Type B pancreatic cell (in vitro differentiated cells): ENCODE measurements around the gene SLCO3A1. TPM values are rescaled to one million over a fixed set of nuclear protein-coding genes. Genes with fewer than 3 reads are reported as not detected.

Source experiments
- DNase-seq: peaks from one replicate; pipeline ENCODE4 v3.0.0; 2021; ENCODE audit warnings: mixed read lengths; ENCODE audit not compliant: unreplicated experiment; ENCODE audit errors: extremely low spot score
- H3K27ac Mint-ChIP-seq: 2 replicates; pipeline ENCODE4 v1.8.0; 2021; ENCODE audit warnings: mild to moderate bottlenecking, mixed read lengths
- H3K27me3 Mint-ChIP-seq: 2 replicates; pipeline ENCODE4 v1.8.0; 2021; ENCODE audit warnings: mixed read lengths
- H3K36me3 Mint-ChIP-seq: 2 replicates; pipeline ENCODE4 v1.8.0; 2021; ENCODE audit warnings: mixed read lengths
- H3K4me1 Mint-ChIP-seq: one replicate; pipeline ENCODE4 v1.8.0; 2021; ENCODE audit warnings: mixed read lengths; ENCODE audit not compliant: unreplicated experiment
- H3K4me3 Mint-ChIP-seq: 2 replicates; pipeline ENCODE4 v1.8.0; 2021; ENCODE audit warnings: mild to moderate bottlenecking, mixed read lengths
- H3K9me3 Mint-ChIP-seq: 2 replicates; pipeline ENCODE4 v1.8.0; 2021; ENCODE audit warnings: mixed read lengths
- total RNA-seq: library from RNA; stranded (reverse); gene quantifications from 2 replicates; pipeline ENCODE4 v1.2.1, GENCODE V29; 2021; ENCODE audit warnings: low replicate concordance
- TF ChIP-seq, protein P1 (sequence below): fragments of 200-600 bp; sonication (generic); conservative IDR thresholded peaks from 2 replicates; pipeline ENCODE4 v1.5.0; 2021; ENCODE audit warnings: antibody characterized with exemption, mild to moderate bottlenecking

The SLCO3A1 gene
- total RNA-seq, 1 donor from 2014 or later = 30.9 TPM

DNA sequence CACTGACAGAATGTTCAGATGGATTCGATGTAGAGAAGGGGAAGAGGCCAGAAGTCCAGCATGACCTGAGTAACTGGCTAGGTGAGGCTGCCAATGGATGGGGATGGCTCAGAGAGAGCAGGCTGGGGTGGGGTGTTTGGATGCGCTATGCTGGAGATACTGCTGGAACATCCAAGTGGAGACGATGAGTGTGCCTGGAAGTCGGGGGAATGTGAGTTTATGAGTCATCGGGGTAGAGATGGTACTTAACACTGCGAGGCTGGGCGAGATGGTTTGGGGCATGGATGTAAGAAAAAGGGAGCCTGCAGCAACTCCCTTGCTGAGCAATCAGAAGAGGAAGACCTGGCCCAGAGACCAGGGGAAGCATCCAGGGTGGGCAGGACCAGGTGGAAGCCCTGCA, 180.7 kb downstream of the SLCO3A1 start:
- TF ChIP-seq, protein P1, sequence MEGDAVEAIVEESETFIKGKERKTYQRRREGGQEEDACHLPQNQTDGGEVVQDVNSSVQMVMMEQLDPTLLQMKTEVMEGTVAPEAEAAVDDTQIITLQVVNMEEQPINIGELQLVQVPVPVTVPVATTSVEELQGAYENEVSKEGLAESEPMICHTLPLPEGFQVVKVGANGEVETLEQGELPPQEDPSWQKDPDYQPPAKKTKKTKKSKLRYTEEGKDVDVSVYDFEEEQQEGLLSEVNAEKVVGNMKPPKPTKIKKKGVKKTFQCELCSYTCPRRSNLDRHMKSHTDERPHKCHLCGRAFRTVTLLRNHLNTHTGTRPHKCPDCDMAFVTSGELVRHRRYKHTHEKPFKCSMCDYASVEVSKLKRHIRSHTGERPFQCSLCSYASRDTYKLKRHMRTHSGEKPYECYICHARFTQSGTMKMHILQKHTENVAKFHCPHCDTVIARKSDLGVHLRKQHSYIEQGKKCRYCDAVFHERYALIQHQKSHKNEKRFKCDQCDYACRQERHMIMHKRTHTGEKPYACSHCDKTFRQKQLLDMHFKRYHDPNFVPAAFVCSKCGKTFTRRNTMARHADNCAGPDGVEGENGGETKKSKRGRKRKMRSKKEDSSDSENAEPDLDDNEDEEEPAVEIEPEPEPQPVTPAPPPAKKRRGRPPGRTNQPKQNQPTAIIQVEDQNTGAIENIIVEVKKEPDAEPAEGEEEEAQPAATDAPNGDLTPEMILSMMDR = no peak
- peaks cover 12% of the 10 kb centered on the region for H3K4me1 Mint-ChIP-seq
- peak overlapping the region; percentile 5 for H3K27ac Mint-ChIP-seq
- no peaks in the 10 kb centered on the region for H3K36me3 Mint-ChIP-seq
- DNase-seq = no peak
- peaks cover 3% of the 10 kb centered on the region for H3K27me3 Mint-ChIP-seq
- no peaks in the 10 kb centered on the region for H3K9me3 Mint-ChIP-seq
- H3K4me3 Mint-ChIP-seq = no peak overlapping the region

DNA sequence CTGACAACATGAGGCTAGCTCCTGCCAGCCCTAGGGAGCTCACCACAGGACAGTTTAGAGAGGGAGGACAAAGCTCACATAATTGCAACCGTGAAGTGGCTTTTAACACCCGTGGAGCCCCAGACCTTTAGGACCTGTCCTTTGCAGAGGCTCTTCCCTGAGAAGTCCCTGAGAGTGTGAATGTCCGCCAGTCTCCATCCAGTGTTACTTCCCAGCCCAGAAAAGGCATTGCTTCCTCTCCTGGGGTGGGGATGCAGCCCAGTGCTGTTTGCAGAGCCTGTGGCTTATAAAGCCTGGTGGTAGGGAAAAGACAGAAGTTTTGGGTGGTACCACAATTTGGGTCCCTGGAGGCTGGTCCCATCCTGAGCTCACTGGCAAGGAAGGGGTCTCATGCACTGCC, 182.0 kb downstream of the SLCO3A1 start:
- Mint-ChIP-seq H3K4me1 (peaks cover 6% of the 10 kb centered on the region), H3K27me3 (peaks cover 3% of the 10 kb centered on the region)

DNA sequence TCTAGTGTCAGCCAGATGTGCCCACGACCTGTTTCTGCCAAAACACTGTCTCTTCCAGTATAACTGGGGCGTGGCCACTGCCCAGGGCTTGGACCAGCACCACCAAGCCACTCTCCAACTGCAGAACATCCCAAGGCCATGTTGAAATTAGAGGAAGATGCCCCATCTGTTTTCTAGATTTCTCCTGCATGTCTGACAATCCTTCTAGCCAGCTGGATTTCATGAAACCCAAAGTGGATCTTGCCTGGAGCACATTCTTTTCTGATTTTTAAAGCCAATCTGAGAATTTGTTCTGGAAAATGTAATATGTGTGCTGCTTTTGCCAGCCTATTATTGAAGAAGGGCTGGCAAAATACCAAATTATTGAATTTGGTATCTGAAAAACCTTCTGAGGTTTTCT, 182.5 kb downstream of the SLCO3A1 start:
- peaks cover 6% of the 10 kb centered on the region for H3K4me1 Mint-ChIP-seq
- H3K27me3 Mint-ChIP-seq = peaks cover 3% of the 10 kb centered on the region
- peaks cover 2% of the 10 kb centered on the region for H3K36me3 Mint-ChIP-seq
- no peak overlapping the region for H3K4me3 Mint-ChIP-seq
- no peak overlapping the region for H3K27ac Mint-ChIP-seq
- no peak for DNase-seq
- TF ChIP-seq, protein P1 = no peak
- H3K9me3 Mint-ChIP-seq = peaks cover 2% of the 10 kb centered on the region

More for the DNA sequence above, 182.0 kb downstream of the SLCO3A1 start:
- no peaks in the 10 kb centered on the region for H3K9me3 Mint-ChIP-seq
- no peak for DNase-seq
- TF ChIP-seq, protein P1 = no peak
- no peak overlapping the region for H3K4me3 Mint-ChIP-seq
- no peaks in the 10 kb centered on the region for H3K36me3 Mint-ChIP-seq
- no peak overlapping the region for H3K27ac Mint-ChIP-seq

DNA sequence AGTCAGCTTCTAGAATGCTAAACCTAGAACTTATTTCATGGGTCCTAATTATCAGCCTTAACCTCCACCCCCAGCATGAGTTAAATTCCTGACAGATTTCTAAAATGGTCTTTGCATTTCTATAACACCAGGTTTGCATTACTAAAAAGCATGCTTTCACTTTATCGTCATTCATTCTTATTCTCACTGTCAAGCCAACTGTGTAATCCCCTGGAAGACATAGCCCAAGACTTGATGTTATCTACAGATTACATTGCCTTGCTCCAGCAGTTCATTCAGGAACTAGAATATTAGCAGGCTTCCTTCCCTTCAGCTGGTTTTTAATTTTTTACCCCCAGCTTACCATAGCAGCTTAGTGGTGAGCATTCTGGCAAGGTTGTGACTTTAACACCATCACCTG, 184.0 kb downstream of the SLCO3A1 start:
- Mint-ChIP-seq H3K36me3 (peaks cover 6% of the 10 kb centered on the region), H3K27me3 (peaks cover 3% of the 10 kb centered on the region), H3K9me3 (peaks cover 8% of the 10 kb centered on the region), H3K4me1 (peaks cover 6% of the 10 kb centered on the region), H3K4me3 (no peak overlapping the region), H3K27ac (no peak overlapping the region)
- TF ChIP-seq, protein P1 = no peak
- no peak for DNase-seq

DNA sequence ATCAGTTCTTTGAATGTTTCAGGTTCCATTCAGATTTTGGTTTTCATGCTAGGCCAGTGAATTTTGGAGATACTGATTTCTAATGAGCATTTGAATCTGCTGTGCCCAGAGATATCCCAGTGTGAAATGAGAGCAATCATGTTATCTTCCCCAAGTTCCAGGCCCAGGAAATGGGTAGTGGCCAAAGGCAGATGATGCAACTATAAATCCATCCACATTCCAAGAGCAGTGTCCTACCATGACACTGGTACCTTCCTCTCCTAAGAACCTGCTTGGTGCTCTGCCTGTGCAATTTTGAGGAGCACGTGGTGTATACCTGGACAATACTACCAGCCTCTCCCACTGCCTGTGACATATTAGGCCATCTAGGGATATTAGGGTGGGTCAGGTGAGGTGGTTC, 186.8 kb downstream of the SLCO3A1 start:
- no peak overlapping the region for H3K4me3 Mint-ChIP-seq
- H3K27me3 Mint-ChIP-seq = peaks cover 6% of the 10 kb centered on the region
- peaks cover 8% of the 10 kb centered on the region for H3K9me3 Mint-ChIP-seq
- TF ChIP-seq, protein P1 = no peak
- peaks cover 6% of the 10 kb centered on the region for H3K36me3 Mint-ChIP-seq
- DNase-seq = no peak
- H3K4me1 Mint-ChIP-seq = no peaks in the 10 kb centered on the region
- H3K27ac Mint-ChIP-seq = no peak overlapping the region

DNA sequence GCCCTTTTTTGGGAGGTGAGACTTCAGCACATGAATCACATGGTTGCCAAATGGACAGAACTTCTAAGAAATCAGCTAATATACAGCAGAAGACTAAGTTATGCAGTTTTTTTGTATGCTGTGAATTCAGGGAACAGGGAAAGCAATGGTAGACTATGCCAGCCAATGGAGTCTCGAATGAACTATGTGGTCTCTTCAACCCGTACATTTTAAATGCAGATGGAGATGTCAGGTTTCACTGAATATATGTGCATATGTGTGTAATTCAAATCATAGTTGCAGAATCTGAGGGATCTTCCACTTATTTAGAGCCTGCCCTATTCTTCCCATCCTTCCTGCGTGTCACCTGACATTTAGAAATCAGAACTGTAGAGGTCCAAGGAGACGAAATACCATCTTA, 187.9 kb downstream of the SLCO3A1 start:
- peaks cover 8% of the 10 kb centered on the region for H3K9me3 Mint-ChIP-seq
- H3K4me1 Mint-ChIP-seq = no peaks in the 10 kb centered on the region
- TF ChIP-seq, protein P1 = no peak
- peak overlapping the region; percentile 42 for H3K4me3 Mint-ChIP-seq
- no peak for DNase-seq
- peaks cover 6% of the 10 kb centered on the region for H3K27me3 Mint-ChIP-seq
- peak overlapping the region; percentile 86 for H3K27ac Mint-ChIP-seq
- H3K36me3 Mint-ChIP-seq = peaks cover 6% of the 10 kb centered on the region
